Activated CD4-positive, alpha-beta T cell treated with anti-CD3 and anti-CD28 coated beads, Interleukin-2, amount 10 ng/mL, durations not matched to agents 7 days and 5 days (primary cell): Measurements from ENCODE around the gene CDKL4. TPM values are rescaled to one million over a fixed set of nuclear protein-coding genes. Genes with fewer than 3 reads are reported as not detected.
"Not testable (repeated sequence)": the region's sequence is repeated elsewhere in the genome, so short reads cannot be mapped to it uniquely, and the experiment has no call there.

ENCODE experiments used
- CTCF ChIA-PET: fragments of 350-600 bp; sonication (Branson Sonifier 250); formaldehyde crosslinking; loops from one replicate; lab custom pipeline; 2021; ENCODE audit warnings: antibody characterized with exemption; lab: Charles Lee
- POLR2A ChIA-PET: fragments of 350-600 bp; sonication (Branson Sonifier 250); formaldehyde crosslinking; loops from one replicate; lab custom pipeline; 2021; ENCODE audit warnings: antibody characterized with exemption; lab: Charles Lee
- DNase-seq: peaks from one replicate; pipeline ENCODE4 v3.0.0-alpha.2; 2020
- H3K27ac Mint-ChIP-seq: one replicate; pipeline ENCODE4 v1.8.0; 2021; ENCODE audit warnings: mild to moderate bottlenecking, moderate library complexity, mixed read lengths
- H3K27me3 Mint-ChIP-seq: one replicate; pipeline ENCODE4 v1.8.0; 2021; ENCODE audit warnings: mixed read lengths
- H3K36me3 Mint-ChIP-seq: one replicate; pipeline ENCODE4 v1.8.0; 2021; ENCODE audit warnings: low read depth, mixed read lengths
- H3K4me1 Mint-ChIP-seq: one replicate; pipeline ENCODE4 v1.8.0; 2021; ENCODE audit warnings: mixed read lengths
- H3K4me3 Mint-ChIP-seq: one replicate; pipeline ENCODE4 v1.8.0; 2021; ENCODE audit warnings: mild to moderate bottlenecking, moderate library complexity, mixed read lengths
- H3K9me3 Mint-ChIP-seq: one replicate; pipeline ENCODE4 v1.8.0; 2021; ENCODE audit warnings: mixed read lengths
- total RNA-seq, 2 experiments: library from RNA; stranded (reverse); gene quantifications; one replicate each; pipeline ENCODE4 v1.2.3, GENCODE V29; 2021

The CDKL4 gene
- total RNA-seq, 2 experiments from 2014 or later: 0.32 to 0.50 TPM

GRCh38 chr2:39146630-39147029, 97.1 kb downstream of the CDKL4 start:
- Mint-ChIP-seq H3K36me3 (peaks cover 10% of the 10 kb centered on the region), H3K27me3 (no peaks in the 10 kb centered on the region), H3K4me3 (no peak overlapping the region), H3K9me3 (peaks cover 2% of the 10 kb centered on the region), H3K4me1 (peaks cover 37% of the 10 kb centered on the region), H3K27ac (no peak overlapping the region)
- no peak for DNase-seq
- ChIA-PET POLR2A (no interaction called here), CTCF (interaction anchor here (1.3 kb wide), 1 partner anchor 19 kb away, joined by 3 read pairs; no protein-coding TSS in a partner anchor)

DNA sequence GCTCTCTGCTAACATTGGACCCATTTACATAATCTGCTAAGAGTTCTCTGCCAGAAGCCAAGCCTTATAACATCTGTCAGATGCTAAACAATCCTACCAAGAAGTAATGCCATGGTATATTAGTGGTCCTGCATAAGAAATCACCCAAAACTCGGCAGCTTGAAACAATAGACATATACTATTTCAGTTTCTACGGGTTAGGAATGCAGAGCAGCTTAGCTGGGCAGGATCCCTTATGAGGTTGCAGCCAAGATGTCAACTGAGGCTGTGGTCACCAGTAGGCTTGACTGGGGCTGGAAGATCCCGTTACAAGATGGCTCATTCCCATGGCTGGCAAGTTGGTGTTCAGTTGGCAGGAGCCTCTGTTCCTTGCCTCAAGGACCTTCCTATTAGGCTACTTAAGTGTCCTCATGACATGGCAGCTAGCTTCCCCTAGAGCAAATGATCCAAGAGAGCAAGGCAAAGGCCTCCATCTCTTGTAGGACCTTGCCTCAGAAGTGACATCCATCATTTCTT, 97.8 kb downstream of the CDKL4 start:
- Mint-ChIP-seq H3K4me1 (peaks cover 43% of the 10 kb centered on the region), H3K27ac (no peak overlapping the region), H3K27me3 (no peaks in the 10 kb centered on the region), H3K4me3 (no peak overlapping the region), H3K9me3 (peaks cover 5% of the 10 kb centered on the region), H3K36me3 (peaks cover 13% of the 10 kb centered on the region)
- POLR2A ChIA-PET: no interaction called here
- CTCF ChIA-PET: no interaction called here
- DNase-seq: no peak

DNA sequence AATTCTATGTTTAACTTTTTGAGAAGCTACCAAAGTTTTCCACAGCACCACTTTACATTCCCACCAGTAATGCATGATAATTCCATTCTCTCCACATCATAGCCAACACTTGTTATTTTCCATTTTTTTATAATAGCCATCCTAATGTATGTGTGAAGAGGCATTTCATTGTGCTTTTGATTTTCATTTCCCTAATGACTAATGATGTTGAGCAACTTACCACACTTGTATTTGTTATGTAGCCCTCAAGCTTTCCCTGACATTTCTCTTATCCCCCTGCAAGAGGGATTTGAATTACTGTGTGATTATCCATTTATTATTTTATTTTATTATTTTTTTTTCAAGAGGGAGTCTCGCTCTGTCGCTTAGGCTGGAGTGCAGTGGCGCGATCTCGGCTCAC, 99.4 kb downstream of the CDKL4 start:
- Mint-ChIP-seq H3K27me3 (no peaks in the 10 kb centered on the region), H3K9me3 (peaks cover 5% of the 10 kb centered on the region), H3K4me3 (no peak overlapping the region), H3K36me3 (peaks cover 8% of the 10 kb centered on the region), H3K27ac (no peak overlapping the region), H3K4me1 (peaks cover 46% of the 10 kb centered on the region)
- ChIA-PET CTCF (interaction anchor here (0.6 to 1.5 kb wide), 2 partner anchors 16 to 614 kb away, joined by 3 to 4 read pairs; no protein-coding TSS in a partner anchor), POLR2A (interaction anchor here (0.6 kb wide), 1 partner anchor 19 kb away, joined by 3 read pairs; no protein-coding TSS in a partner anchor)
- DNase-seq: no peak

GRCh38 chr2:39142904-39143605, 100.7 kb downstream of the CDKL4 start:
- no peak overlapping the region for H3K4me3 Mint-ChIP-seq

DNA sequence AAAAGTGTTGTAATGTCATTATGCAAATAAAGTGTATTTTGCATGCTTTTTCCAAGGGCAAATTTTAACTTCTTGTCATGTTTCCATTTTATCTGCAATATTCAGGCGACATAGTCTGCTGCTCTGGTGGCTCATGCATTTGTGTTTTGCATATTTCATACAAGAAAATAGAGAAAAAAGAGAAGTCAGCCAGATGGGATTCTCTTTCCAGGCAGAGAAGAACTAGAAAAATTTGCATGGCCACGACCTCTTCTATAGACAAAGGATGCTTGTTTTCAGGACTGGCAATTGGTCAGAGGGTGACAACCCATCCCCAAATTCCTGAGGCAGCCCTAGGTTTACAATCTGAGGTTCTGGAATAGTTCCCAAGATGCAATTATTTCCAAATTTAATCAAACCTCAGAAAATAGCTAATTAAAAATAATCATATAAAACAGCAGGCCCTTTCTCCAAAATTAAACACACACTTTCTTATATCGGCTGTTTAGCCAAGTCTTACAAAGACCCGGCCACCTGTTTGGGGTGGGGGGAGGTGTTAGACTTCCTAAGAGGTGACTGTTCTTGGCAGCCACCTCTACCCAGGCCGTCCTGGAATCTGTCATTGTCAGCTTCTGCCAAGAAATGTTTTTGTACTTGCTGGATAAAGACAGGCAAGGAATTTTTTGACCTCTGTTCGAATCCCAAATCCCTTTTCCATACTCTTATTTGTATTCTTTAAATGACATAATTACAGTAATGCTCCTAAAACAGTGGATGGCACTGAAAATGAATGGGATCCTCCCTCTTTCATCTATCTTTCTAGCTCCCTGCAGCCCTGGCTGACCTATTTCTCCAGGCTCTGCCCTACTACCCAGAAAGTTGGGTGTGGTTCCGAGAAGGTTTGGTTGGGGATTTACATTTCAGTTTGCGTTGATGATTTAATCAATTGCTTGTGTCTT, 102.2 kb downstream of the CDKL4 start:
- Mint-ChIP-seq H3K36me3 (peaks cover 13% of the 10 kb centered on the region), H3K9me3 (peaks cover 7% of the 10 kb centered on the region), H3K27ac (peak overlapping the region; percentile 74), H3K4me3 (no peak overlapping the region), H3K4me1 (peaks cover 65% of the 10 kb centered on the region), H3K27me3 (no peaks in the 10 kb centered on the region)
- ChIA-PET CTCF (interaction anchor here (0.6 to 1.6 kb wide), 4 partner anchors 8 to 316 kb away, joined by 3 to 5 read pairs (median 4); no protein-coding TSS in a partner anchor), POLR2A (no interaction called here)
- DNase-seq: peak; percentile 42

More at GRCh38 chr2:39142904-39143605, 100.7 kb downstream of the CDKL4 start:
- no peak for DNase-seq
- Mint-ChIP-seq H3K36me3 (peaks cover 11% of the 10 kb centered on the region), H3K4me1 (peaks cover 54% of the 10 kb centered on the region), H3K27me3 (no peaks in the 10 kb centered on the region), H3K27ac (peak overlapping the region; percentile 74), H3K9me3 (peaks cover 6% of the 10 kb centered on the region)
- POLR2A ChIA-PET: interaction anchor here (0.6 kb wide), 1 partner anchor 196 kb away, joined by 4 read pairs; no protein-coding TSS in a partner anchor
- CTCF ChIA-PET: interaction anchor here (0.8 to 1.6 kb wide), 4 partner anchors 8 to 22 kb away, joined by 3 to 5 read pairs (median 4); partner anchors contain the start of gene SOS1

DNA sequence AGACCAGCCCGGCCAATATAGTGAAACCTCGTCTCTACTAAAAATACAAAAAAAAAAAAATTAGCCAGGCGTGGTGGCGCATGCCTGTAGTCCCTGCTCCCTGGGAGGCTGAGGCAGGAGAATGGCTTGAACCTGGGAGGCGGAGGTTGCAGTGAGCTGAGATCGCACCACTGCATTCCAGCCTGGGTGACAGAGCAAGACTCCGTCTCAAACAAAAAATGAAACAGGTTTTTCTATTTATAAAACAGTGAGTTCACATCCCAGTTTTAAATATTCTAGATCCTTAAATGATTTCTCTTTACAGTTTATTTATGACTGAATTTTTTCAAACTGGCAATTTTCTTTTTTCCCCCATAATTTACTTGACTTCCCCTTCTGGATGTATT, 102.8 kb downstream of the CDKL4 start:
- CTCF ChIA-PET: interaction anchor here (1.2 kb wide), 1 partner anchor 11 kb away, joined by 4 read pairs; no protein-coding TSS in a partner anchor

GRCh38 chr2:39140322-39140847, 103.4 kb downstream of the CDKL4 start:
- Mint-ChIP-seq H3K4me3 (no peak overlapping the region), H3K27ac (no peak overlapping the region), H3K9me3 (peaks cover 7% of the 10 kb centered on the region), H3K4me1 (peaks cover 77% of the 10 kb centered on the region), H3K27me3 (no peaks in the 10 kb centered on the region), H3K36me3 (peaks cover 13% of the 10 kb centered on the region)
- ChIA-PET CTCF (interaction anchor here (0.6 to 1.1 kb wide), 2 partner anchors 14 to 75 kb away, joined by 3 read pairs; no protein-coding TSS in a partner anchor), POLR2A (no interaction called here)
- DNase-seq: no peak

More for the DNA sequence above, 102.8 kb downstream of the CDKL4 start:
- peak overlapping the region; percentile 74 for H3K27ac Mint-ChIP-seq
- H3K4me3 Mint-ChIP-seq, H3K27me3 Mint-ChIP-seq, DNase-seq, POLR2A ChIA-PET, H3K9me3 Mint-ChIP-seq: not testable (repeated sequence)
- peaks cover 72% of the 10 kb centered on the region for H3K4me1 Mint-ChIP-seq
- peaks cover 13% of the 10 kb centered on the region for H3K36me3 Mint-ChIP-seq

DNA sequence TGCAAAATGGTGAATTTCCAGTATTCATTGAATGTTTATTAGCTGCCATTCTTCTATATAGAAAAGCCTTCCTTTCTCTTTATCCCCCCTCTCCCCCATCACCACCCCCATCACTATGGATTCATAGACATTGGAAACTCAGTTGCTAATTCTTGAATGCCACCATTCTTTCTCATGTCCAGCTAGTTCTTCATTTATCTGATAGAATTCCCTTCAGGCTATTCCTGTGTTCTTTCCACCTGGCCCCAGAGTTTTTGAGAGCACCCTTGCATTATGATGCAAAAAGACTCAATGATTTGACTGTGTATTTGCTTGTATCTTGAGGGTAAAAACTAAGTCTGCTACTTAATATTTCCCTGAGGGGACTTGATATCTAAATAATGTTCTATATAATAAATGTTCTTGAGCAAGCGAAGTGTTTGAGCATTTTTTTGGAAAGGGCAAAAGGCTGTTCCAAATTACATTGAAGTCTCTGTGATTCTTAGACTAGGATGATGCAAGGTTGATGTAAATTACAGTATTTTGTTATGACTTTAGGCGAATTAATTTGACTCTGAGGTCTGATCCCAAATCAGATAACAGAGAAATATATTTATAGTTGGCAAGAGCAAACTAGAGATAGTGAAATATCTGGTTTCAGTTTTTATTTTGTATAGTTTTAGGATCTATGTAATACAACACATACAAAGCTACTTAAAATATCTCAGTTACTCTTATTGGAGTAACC, 104.1 kb downstream of the CDKL4 start:
- H3K9me3 Mint-ChIP-seq: peaks cover 7% of the 10 kb centered on the region
- H3K4me3 Mint-ChIP-seq: no peak overlapping the region
- H3K27me3 Mint-ChIP-seq: no peaks in the 10 kb centered on the region
- POLR2A ChIA-PET: no interaction called here
- H3K36me3 Mint-ChIP-seq: peaks cover 13% of the 10 kb centered on the region
- CTCF ChIA-PET: interaction anchor here (0.6 to 1.1 kb wide), 2 partner anchors 13 to 76 kb away, joined by 3 read pairs; no protein-coding TSS in a partner anchor
- DNase-seq: no peak
- H3K27ac Mint-ChIP-seq: peak overlapping the region; percentile 72
- H3K4me1 Mint-ChIP-seq: peaks cover 79% of the 10 kb centered on the region

DNA sequence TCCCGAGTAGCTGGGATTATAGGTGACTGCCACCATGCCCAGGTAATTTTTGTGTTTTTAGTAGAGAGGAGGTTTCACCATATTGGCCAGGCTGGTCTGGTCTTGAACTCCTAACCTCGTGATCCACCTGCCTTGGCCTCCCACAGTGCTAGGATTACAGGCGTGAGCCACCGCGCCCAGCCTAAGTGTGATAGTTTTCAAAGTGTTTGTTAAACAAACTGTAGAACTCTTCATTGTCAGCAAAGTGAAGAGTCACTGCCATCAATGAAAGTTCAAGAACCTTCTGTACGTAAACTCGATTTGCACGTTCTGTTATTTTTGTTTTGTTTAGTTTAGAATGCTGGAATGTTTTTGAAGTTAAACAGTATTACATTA, 104.9 kb downstream of the CDKL4 start:
- DNase-seq: no peak
- Mint-ChIP-seq H3K4me3 (no peak overlapping the region), H3K27me3 (no peaks in the 10 kb centered on the region), H3K9me3 (peaks cover 7% of the 10 kb centered on the region), H3K27ac (peak overlapping the region; percentile 72), H3K4me1 (peaks cover 85% of the 10 kb centered on the region), H3K36me3 (peaks cover 14% of the 10 kb centered on the region)
- ChIA-PET CTCF (no interaction called here), POLR2A (no interaction called here)

DNA sequence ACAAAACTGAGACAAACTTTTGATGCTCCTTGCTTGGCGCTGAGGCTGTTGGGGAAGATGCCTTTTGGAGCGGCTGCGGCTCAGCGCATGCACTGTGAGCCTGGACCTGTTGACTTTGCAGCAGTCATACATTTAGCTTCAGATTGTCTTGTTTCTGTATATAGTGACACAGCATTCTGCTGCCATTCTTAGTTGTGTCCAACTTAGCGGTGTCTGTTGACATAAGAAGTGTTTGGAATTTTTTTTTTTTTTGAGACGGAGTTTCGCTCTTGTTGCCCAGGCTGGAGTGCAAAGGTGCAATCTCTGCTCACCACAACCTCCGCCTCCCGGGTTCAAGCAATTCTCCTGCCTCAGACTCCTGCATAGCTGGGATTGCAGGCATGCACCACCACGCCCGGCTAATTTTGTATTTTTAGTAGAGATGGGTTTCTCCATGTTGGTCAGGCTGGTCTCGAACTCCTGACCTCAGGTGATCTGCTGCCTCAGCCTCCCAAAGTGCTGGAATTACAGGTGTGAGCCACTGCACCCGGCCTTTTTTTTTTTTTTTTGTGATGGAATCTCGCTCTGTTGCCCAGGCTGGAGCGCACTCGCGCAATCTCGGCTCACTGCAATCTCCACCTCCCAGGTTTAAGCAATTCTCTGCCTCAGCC, 105.5 kb downstream of the CDKL4 start:
- Mint-ChIP-seq H3K27ac (peak overlapping the region; percentile 72), H3K4me1 (peaks cover 85% of the 10 kb centered on the region), H3K36me3 (peaks cover 16% of the 10 kb centered on the region)
- H3K27me3 Mint-ChIP-seq, H3K4me3 Mint-ChIP-seq, POLR2A ChIA-PET, H3K9me3 Mint-ChIP-seq, DNase-seq: not testable (repeated sequence)
- CTCF ChIA-PET: interaction anchor here (0.6 kb wide), 1 partner anchor 81 kb away, joined by 3 read pairs; no protein-coding TSS in a partner anchor

DNA sequence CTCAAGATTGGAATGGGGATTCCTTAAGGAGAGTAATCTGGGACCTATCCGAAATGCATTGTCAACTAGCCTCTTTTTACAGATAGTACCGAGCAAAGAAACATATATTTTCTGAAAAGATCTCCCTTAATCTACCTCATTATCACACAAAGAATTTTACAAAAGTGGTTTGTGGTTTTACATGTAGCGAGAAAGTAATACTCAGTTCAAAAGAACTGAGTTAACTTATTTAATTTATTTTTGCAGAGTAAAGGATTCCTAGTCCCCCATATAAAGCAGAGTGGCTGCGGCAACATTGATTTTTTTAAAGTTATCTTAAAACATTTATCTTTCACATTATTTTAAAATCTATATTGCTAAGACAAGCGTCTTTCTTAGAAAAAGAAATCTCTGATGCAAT, 107.0 kb downstream of the CDKL4 start:
- Mint-ChIP-seq H3K27me3 (no peaks in the 10 kb centered on the region), H3K9me3 (peaks cover 8% of the 10 kb centered on the region), H3K36me3 (peaks cover 21% of the 10 kb centered on the region), H3K4me3 (peak overlapping the region; percentile 23), H3K4me1 (peaks cover 81% of the 10 kb centered on the region), H3K27ac (peak overlapping the region; percentile 92)
- ChIA-PET CTCF (interaction anchor here (1.9 kb wide), 1 partner anchor 12 kb away, joined by 11 read pairs; no protein-coding TSS in a partner anchor), POLR2A (no interaction called here)
- no peak for DNase-seq
